Measurements from ENCODE around the gene NAT14.
A peak's percentile ranks its signal among the peaks of the same experiment; 100 is the strongest.
"Not testable (repeated sequence)": the region's sequence is repeated elsewhere in the genome, so short reads cannot be mapped to it uniquely, and the experiment has no call there.

Gene NAT14, protein sequence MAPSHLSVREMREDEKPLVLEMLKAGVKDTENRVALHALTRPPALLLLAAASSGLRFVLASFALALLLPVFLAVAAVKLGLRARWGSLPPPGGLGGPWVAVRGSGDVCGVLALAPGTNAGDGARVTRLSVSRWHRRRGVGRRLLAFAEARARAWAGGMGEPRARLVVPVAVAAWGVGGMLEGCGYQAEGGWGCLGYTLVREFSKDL

DNA sequence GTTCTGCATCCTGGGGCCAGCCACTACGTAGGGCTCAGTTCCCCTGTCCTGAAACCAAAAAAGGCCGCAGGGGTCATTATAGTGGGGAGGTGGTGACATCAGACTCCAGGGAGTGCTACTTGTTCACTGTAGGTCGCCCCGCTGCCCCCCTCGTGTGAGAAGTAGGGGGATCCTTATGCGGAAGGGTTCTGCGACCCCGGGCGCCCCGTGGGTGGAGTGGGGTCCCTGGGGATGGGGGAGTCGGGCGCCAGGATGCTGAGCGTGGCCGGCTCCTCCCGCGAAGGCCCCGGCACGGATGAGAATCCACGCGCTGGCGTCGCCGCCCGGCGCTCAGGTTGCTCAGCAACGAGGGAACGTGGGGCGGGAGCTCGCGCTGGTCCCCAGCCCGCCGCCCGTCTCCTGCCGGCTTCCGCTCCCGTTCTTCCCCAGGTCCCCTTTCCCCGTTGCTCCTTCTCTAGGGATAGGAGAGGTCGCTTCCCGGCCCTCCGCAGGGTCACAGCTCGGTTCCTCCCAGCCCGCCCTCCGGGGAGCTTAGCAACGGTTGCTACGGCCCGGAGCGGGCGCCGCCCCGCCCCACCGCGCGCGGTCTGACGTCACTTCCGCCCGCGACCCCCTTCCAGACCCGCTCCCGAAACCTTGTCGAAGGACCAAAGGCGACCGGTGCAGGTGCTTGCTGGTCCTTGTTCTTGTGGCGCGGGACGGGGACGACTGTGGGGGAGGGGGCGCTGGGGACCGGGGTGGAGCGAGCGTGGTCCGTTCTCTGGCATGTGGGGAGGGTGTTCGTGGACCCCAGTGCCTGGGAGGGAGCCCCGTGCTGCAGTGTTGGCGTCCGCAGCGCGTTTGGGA is at the start of gene NAT14:
Gene NAT14, plus strand, starts transcription at position 596 of the 846 bp plus-strand sequence. CDS start 521 bp downstream, outside the sequence.
- DNase-seq, result peak; percentile 86

DNA sequence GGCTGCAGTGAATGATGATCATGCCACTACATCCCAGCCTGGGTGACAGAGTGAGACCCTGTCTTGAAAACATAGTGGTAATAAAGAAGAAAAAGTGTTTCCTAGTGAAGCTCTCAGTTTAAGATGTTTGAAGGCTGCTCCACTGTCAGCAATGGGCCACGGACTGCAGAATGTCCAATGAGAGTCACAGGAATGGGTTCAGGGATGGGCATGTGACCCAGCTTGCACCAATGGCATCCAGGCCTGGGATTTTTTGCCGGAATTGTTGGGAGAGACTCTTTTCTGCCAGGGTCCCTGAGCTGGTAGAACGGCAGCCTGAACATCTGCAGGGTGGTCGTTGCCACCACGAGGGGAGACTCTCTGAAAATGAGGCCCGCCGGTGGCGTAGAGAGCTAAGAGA is 48.1 kb upstream of the NAT14 start:
- DNase-seq, result no peak

DNA sequence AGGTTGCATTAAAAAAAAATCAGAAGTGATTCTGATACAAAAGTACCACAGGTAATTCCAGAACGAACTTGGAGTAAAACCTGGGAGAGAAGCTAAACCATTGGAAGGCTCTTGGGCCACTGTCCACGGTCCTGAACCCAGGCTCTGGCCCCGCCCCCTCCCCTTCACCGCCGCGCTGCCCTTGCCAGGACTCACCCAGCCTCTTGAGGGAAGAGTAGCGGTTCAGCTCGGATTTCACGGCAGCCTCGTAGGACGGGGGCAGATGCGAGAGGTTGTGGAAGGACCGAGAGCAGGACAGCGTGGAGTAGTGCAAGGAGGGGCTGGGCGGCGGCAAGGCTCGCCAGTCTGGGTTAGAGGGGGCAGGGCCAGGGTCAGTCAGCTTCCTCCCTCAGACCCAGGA is 47.6 kb upstream of the NAT14 start:
- DNase-seq, result no peak

DNA sequence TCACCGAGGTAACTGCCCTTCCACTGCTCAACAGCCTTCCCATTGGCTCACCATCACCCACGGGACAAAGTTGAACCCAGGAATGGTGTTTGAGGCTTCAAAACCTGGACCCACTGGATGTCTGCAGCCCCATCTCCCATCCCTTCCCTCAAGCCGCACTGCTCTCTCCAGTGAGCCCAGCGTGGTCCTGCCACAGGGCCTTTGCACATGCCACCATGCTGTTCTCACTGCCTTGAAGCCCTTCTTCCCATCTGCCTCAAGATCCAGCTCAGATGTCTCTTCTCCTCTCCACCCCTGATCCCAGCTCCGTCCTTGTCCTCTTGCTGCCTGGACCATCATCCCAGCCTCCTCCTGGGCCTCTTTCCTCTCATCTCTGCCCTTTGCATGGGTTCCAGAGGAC is 45.9 kb upstream of the NAT14 start:
- DNase-seq, result no peak

DNA sequence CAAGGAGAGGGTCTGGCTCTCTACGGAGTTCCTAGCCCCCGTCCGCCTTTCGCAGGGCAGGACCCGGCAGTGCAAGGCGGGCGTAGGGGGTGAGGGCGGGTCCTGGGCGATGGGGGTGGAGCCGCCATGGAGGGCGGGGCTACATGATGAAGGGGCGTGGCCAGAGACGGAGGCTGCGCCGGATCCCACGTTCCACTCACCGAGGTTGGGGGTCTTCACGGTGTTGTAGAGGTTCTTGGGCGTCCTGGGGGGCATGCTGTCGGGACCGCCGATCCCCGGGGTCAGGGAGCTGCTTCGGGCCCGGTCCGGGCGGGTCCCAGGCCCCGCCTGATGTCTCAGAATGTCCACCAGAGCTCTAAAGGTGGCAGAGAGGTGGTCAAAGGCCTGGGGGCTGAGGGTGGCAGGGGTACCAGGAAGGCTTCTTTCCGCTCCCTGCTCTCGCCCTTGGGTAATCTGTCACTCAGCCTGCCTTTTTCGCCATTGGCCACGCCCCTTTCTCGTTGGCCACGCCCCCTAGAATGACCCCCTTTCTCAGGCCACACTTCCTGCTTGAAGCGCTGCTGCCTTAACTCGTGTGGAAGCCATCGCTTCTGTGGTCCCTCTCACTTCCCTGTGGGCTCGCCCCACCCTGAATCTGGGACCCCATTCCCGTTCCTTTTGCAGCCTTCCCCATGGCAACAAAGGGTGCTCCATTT is 44.4 kb upstream of the NAT14 start:
- DNase-seq, result no peak

DNA sequence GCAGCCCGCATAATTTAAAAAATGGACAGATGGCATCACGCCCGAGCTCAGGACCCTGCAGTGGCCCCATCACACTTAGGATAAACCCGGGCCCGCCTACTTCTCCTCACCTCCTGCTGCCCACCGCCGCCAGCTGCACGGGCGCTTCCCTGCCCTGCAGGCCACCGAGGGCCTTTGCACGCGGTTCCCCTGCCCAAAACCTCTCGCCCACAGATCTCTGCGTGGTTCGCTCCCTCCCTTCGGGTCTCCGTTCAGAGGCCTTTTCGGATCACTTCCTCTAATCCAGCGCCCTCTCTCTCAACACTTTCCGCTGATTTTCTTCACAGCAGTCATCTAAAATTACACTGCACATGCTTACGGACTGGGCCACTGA is 43.7 kb upstream of the NAT14 start:
- DNase-seq, result no peak

DNA sequence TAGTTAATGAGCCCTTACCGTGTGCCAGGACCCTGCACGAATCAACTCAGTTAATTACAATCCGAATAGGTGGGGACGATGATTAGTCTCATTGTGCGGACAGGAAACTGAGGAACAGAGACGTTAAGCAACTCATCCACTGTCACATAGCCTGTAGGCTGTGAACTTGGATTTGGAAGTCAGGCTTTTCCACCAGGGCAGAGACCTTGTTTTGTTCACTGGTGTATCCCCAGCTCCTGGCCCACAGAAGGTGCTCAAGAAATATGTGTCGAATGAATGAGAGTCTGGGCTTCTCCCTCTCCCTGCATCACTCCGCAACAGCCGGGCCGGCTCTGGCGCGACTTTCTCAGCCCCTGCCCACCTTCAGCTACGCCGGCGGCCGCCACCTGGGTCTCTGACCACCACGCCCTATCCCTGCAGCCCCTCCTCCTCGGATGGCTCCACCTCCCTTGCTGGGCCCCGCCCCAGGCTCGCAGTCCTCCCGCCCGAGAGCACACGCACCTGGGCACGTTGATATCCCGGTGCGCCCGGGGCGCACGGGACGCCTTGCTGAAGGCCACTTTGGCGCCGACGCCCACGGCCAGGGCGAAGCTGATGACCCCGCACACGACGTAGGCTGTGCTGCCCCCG is 43.2 kb upstream of the NAT14 start:
- no peak for DNase-seq

DNA sequence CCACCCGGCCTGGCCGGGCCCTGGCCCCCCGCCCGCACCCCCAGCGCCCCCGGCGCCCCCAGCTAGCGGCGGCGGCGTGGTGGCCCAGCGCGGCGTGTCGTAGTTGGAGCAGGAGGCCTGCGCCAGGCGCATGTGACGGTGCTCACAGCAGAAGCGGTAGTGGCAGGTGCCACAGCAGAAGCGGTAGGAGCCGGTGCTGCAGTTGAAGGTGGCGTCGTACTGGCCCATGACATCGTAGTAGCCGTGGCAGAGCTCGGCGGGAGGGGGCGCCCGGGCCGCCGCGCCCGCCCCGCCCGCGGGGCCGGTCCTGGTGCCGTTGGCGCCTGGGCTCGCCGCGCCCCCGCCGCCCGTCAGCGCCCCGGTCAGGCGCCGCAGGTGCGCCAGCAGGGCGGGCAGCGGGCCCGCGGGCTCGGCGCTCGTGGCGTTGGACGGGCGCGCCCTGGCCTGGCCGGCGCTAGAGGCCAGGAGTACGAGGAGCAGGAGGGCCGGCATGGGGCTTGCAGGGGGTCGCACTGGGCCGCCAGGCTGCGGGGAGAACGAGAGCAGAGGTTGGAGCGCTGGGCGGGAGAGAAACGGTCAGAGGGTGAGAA is 42.5 kb upstream of the NAT14 start:
- DNase-seq, result no peak

DNA sequence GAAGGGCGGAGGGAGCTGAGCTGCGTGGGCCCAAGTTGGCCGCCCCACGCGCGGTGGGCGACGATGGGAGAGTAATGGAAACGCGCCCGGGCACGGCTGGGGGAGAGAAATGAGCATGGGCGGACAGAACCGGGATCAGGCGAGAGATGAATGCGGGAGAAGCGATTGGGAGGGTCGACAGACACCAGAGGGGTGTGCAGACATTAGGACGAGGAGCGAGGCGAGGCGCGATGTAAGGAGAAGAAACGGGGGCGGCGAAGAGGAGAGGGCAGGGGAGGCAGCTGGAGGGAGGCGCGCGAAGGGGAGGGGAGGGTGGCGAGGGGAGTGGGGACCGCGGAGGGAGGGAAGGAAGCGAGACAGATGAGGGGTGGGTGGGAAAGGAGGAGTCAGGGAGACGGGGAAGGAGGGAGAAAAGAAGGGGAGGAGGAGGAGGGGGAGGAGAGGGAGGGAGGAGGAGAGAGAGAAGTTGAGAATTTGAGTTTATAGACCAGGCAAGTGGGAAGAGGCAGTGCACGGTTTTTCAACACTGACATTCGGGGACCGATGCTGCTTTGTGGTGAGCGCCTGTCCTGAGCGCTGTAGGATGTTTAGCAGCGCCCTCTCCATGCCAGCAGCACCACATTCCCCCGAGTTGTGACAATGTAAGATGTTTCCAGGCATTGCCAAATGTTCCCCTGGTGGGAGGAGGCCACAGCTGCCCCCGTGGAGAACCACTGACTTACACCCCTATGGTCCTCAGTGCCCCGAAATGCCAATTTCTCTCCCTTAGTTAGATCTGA is 41.8 kb upstream of the NAT14 start, which contains the start of gene SHISA7:
Gene SHISA7, minus strand, starts transcription at position 256 of the 779 bp plus-strand sequence. CDS start 437 bp downstream, outside the sequence.
- DNase-seq, result no peak

DNA sequence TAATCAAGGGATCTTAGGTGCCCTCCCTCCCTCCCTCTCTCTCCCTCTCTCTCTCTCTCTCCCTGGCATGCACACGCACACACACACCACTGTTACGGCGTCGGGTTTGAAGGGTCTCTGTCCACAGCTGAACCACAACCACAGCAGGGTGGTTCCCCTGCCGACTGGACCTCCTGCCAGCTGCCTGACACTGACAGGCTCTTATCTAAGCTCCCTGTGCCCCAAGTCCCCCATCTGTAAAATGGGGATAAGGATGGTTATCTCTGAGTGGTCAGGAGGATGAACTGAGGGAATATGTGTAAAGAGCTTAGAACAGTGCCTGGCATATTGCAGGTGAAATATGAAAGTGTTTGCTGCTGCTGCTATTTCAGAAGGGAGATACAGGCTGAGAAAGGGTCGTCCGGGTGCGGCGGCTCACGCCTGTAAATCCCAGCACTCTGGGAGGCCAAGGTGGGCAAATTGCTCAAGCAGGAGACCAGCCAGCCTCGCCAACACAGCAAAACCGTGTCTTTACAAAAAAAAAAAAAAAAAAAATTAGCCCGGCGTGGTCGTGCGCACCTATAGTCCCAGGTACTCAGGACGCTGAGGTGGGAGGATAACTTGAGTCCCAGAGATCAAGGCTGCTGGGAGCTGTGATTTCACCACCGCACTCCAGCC is 41.0 kb upstream of the NAT14 start:
- DNase-seq, result no peak

DNA sequence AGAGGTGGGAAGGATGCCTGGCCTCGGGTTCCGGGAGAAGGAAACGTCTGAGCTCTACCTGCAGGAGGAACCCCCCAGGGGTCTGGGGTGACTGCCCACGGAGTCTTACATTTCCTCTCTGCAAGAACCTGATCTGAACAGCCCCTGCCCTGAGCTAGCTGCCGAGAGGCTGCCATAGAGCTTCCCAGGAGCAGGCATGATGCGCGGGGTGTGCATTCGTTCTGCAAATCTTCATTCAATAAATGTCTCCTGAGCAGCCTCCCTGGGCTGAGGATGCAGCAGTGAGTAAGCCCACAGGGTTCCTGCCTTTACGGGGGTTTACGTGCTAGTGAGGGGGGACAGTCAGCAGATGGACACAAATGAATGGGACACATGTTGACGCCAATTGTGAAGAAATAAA is 40.3 kb upstream of the NAT14 start:
- no peak for DNase-seq

DNA sequence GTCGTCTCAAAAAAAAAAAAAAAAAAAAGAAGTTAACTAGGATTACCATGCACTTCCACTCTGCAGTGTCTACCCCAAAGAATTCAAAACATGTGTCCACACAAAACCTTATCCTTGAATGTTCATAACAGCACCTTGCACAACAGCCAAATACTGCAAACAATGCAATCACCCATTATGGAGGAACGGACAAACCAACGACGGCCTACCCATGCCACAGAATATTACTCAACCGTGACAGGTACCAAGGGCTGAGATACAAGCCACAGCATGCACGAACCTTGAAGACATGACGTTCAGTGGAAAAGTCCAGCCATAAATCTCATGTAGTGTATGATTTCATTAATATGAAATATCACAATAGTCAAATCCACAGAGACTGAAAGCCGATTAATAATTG is 38.9 kb upstream of the NAT14 start:
- no peak for DNase-seq

DNA sequence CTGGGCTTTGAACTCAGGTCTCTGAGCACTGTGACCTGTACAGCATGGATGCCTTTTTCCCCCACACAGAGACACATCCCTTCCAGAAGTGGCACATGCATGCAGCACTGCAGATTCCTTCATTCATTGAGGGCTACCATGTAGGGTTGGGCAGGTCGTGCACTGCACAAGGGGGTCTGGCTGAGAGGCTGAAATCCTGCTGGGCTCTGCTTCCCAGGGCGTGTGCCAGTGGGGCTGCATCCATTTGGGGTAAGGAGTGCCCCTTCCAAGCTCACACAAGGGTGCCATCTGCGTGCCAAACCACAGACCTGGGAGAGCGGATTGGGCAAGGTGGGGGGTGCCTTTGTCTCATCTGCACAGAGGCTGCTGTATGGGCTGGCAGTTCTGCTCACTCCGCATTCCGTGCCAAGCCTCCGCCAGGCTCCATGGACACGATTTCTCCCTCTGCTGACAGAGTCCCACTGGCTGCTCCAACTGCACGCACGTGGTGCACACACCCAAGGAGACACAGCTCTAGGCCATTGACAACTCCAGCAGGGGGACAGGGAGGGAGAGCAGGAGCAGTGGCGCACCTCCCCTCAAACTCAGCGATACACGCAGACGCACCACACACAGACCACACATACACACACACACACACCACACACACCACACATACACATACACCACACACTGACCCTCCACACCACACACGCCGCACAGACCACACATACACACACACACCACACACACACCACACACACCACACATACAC is 37.4 kb upstream of the NAT14 start:
- no peak for DNase-seq

DNA sequence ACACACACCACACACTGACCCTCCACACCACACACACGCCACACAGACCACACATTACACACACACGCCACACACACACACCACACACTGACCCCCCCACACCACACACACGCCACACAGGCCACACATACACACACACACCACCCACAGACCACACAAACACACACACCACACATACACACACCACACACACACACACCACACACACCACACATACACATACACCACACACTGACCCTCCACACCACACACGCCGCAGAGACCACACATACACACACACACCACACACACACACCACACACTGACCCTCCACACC is 36.9 kb upstream of the NAT14 start:
- not testable (repeated sequence) for DNase-seq

DNA sequence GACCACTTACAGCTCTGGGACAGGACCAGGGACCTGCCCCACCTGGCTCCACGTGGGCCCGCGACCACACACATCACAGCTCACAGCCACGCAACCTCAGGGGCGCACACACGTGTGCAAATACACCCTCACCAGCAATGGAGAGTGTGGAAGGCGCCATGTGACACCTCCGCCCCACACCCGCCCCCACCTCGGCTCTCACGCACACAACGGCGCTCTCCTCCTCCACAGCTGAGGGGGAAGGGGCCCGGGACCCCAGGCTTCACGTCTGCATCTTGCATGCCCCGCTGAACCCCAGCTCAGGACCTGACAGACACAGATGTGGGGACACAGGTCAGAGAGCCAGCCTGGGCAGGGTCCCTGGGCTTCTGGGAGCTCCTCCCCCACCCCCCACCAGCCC is 35.5 kb upstream of the NAT14 start:
- DNase-seq, result no peak

DNA sequence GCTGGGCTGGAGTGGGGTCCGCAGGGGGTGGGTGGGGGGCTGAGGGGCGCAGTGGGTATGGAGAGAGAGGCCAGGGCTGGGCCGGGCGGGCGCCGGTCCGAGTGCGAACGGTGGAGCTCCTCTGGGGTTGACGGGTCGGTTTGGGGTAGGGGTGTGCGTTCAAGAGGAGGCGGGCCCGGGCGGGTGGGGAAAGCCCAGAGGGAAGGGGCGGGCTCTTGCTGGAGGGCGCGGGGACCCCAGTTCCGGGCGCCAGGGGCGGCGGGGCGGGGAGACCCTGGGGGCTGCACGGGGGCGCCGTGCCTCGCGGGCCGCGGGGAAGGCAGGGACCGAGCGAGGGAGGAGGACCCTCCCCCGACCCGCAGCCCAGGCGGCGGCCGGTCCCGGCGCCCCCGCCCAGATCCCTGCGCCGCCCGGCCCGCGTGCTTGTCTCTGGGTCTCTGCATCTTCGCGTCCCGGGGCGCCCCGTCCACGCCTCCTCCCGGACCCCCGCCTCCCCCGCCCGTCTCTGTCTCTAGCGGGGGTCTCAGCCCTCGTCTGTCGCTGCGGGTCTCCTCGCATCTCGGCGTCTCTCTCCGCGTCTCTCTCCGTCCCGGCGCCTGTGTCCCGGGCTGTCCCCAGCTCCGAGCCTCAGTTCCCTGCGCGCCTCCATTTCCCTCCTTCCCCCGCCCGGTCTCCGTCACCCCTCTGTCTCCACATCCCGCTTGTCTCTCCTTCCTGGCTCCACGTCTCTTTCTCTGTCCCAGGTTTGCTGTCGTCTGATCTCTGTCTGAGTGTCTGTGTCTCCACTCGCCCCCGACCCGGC is 33.6 kb upstream of the NAT14 start:
- no peak for DNase-seq

DNA sequence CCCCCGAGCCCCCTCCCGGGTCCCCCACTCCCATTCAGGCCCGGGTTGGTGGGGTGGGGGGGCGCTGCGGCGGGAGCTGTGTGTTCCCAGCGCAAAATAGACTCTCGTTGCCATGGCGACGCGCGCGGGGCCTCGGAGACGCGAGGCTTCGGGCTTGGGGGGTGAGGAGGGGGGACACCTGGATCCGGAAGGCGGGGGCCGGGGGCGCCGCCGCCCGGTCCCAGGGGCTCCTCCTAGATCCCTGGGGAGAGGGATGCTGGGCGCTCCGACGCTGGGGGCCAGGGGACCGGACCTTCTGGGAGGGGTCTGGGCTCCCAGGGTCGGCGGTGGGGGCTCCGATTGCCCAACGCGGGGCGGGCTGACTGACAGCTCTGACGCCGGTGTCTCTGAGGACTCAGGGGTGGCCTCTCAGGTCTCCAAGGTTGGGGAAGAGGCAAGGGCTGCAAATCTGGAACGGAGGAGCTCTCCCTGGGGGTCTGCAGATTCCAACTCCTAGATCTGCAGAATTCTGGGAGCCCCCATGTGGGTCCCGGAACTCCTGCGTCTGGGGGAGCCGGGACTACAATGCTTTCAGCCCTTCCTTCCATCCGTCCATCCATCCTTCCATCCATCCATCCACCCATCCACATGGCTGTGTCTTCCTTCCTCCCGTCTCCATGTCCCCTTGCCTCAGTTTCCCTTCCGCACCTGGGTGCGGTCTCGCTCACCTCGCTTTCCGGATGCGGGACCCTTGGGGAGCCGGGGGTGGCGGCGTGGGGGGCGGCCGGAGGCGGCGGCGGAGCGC is 32.8 kb upstream of the NAT14 start:
- DNase-seq, result no peak

DNA sequence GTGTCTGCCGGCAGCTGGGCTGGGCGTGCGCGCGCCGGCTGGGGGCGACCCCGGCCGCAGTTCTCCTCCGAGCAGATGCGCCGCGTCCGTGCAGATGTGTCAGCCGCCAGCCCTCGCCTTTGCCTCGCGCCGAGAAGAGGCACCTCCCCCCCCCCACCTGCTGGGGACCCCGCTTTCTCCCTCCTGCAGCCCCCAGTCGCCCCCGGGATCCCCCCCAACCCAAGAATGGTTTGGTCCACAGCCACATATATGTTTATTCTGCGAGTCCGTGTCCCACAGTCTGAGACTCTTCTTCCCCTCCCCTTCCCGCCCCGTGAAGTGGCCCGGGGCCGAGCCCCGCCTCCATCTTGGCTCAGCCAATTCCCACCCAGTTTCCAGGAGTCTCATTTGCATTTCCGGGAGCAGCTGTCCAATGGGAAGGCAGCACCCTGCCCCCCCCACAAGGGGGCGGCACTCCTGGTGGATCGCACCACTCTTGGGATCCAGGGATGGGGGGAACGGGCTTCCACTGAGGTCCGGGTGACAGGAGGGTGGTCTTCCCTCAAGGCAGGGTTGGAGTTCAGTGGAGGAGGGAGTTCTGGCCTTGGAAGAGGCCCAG is 32.1 kb upstream of the NAT14 start:
- peak; percentile 75 for DNase-seq

Data from activated effector memory CD4-positive, alpha-beta T cell treated with anti-CD3 and anti-CD28 coated beads, Interleukin-2, amount 50 U/mL, for 16 hours (primary cell).